ENCODE data around the gene MKI67. TPM values are rescaled to one million over a fixed set of nuclear protein-coding genes. Genes with fewer than 3 reads are reported as not detected.

The MKI67 gene
- total RNA-seq, 2 donors from 2014 or later: 0.41 to 2.7 TPM

DNA sequence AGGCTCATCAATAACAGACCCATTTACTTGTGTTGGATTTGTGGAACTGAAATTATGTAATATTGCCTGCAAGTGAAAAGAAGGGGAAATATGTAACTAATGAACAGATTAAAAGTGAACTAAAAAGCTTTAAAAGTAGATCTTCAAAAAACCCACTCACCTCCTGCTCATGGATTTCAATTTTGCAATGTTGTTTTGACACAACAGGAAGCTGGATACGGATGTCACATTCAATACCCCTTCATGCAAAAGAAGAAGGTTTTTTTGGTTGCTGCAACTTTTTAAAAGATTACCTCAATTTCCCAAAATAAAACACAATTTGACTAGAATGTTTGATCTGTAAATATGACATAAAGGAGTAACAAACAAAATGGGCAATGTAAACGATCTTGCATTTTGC lies 3.3 kb downstream of the MKI67 start:
- Histone ChIP-seq H3K36me3 (no peaks in the 10 kb centered on the region), H3K9me3 (no peaks in the 10 kb centered on the region), H3K4me3 (no peak overlapping the region), H3K27ac (no peak overlapping the region), H3K27me3 (replicated peaks; ENCODE audit: insufficient read depth) (no peaks in the 10 kb centered on the region), H3K4me1 (ENCODE audit: control insufficient read depth in 1 of 2, low read depth in 2 of 2) (peaks cover 11 to 12% of the 10 kb centered on the region in 2 donors)
- no peak for ATAC-seq (ENCODE audit: insufficient number of reproducible peaks, low FRiP score, low read depth)
- TF ChIP-seq, protein P1, sequence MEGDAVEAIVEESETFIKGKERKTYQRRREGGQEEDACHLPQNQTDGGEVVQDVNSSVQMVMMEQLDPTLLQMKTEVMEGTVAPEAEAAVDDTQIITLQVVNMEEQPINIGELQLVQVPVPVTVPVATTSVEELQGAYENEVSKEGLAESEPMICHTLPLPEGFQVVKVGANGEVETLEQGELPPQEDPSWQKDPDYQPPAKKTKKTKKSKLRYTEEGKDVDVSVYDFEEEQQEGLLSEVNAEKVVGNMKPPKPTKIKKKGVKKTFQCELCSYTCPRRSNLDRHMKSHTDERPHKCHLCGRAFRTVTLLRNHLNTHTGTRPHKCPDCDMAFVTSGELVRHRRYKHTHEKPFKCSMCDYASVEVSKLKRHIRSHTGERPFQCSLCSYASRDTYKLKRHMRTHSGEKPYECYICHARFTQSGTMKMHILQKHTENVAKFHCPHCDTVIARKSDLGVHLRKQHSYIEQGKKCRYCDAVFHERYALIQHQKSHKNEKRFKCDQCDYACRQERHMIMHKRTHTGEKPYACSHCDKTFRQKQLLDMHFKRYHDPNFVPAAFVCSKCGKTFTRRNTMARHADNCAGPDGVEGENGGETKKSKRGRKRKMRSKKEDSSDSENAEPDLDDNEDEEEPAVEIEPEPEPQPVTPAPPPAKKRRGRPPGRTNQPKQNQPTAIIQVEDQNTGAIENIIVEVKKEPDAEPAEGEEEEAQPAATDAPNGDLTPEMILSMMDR (IDR thresholded peaks at IDR 0.05): no peak
- no peak for DNase-seq (ENCODE audit: low spot score)

DNA sequence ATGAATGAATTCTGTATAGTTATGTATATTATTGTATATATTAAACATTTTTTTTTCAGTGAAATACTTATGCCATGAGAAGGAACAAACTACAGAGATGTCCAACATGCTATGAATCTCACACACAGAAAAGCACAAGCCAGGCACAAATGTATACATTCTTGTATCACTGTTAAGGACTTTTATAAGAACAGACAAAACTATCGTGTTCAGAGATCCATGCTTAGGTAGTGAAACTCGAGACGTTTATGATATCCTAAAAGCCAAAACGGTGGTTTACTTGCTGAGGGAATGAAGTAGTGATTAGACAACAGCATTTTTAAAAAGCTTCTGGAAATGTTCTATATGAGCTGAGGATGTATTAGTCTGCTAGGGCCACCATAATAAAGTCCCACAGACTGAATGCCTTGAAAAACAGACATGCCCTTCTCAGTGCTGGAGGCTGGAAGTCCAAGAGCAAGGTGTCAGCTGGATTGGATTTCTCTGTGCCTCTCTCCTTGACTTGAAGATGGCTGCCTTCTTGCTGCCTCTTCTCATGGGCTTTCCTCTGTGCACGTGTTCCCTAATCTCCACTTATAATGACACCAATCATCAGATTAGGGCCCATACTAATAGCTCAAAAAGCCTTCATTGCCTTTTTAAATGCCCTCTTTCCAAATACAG lies 4.3 kb downstream of the MKI67 start:
- Histone ChIP-seq H3K27ac (no peak overlapping the region), H3K36me3 (no peaks in the 10 kb centered on the region), H3K4me3 (no peak overlapping the region), H3K4me1 (ENCODE audit: control insufficient read depth in 1 of 2, low read depth in 2 of 2) (peaks cover 11 to 12% of the 10 kb centered on the region in 2 donors), H3K27me3 (replicated peaks; ENCODE audit: insufficient read depth) (no peaks in the 10 kb centered on the region), H3K9me3 (no peaks in the 10 kb centered on the region)
- ATAC-seq (ENCODE audit: insufficient number of reproducible peaks, low FRiP score, low read depth) (no peak), DNase-seq (ENCODE audit: low spot score) (no peak)
- TF ChIP-seq, protein P1 (IDR thresholded peaks at IDR 0.05): no peak

DNA sequence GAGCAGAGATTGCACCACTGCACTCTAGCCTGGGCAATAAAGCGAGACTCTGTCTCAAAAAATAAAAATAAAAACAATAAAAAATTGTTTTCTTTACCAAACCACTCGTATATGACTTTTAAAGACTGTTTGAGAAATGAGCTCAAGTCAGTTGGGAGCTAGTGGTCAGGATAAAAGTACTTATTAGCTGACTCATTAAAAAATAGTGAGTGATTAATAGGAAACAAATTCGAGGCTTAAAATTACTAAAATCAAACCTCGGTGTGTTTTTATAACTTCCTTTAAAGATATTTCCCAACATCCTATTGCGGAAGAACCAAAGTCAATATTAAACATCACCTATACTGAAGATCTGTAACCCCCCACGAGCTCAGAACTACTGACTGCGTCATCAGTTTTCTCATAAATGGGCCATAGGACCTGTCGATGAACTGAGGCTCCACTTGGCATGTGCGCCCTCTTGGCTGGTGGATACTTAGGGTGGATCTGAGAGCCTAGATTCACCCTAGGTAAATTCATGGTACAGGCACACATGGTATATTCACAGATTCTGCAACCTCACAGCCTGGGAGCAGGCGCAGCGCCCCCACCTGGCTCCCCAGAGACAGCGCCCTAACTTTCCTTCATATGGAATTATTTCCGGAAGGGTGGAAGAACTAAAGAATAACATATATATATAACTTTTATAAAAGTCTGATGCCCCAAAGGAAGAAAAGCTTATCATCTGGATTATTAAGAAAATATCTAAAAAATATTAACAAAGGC lies 9.2 kb downstream of the MKI67 start:
- ATAC-seq (ENCODE audit: insufficient number of reproducible peaks, low FRiP score, low read depth): no peak
- Histone ChIP-seq H3K4me3 (no peak overlapping the region), H3K27me3 (replicated peaks; ENCODE audit: insufficient read depth) (no peaks in the 10 kb centered on the region), H3K4me1 (ENCODE audit: control insufficient read depth in 1 of 2, low read depth in 2 of 2) (no peaks in the 10 kb centered on the region), H3K36me3 (no peaks in the 10 kb centered on the region), H3K27ac (no peak overlapping the region), H3K9me3 (no peaks in the 10 kb centered on the region)
- TF ChIP-seq, protein P1 (IDR thresholded peaks at IDR 0.05): no peak
- DNase-seq (ENCODE audit: low spot score): no peak

DNA sequence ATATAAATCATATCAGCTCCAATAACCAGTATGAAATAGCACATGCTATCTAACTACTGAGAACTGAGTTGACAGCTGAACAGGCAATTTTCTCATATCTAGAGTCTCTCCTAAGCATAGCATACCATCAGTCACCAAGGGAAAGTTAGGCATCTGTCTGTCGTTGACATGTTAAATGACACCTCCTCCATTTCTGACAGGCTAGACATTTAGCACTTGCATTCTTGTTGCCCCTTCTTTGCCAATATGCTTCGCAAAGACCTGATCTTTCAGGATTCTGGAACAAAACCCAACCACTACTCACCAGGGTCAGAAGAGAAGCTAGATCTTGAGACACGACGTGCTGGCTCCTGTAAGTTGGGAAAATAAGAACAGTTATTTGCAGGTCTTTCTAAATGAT lies 10.0 kb downstream of the MKI67 start:
- Histone ChIP-seq H3K4me1 (ENCODE audit: control insufficient read depth in 1 of 2, low read depth in 2 of 2) (no peaks in the 10 kb centered on the region), H3K9me3 (no peaks in the 10 kb centered on the region), H3K27ac (no peak overlapping the region), H3K4me3 (no peak overlapping the region), H3K27me3 (replicated peaks; ENCODE audit: insufficient read depth) (no peaks in the 10 kb centered on the region), H3K36me3 (no peaks in the 10 kb centered on the region)
- no peak for DNase-seq (ENCODE audit: low spot score)
- no peak for ATAC-seq (ENCODE audit: insufficient number of reproducible peaks, low FRiP score, low read depth)
- TF ChIP-seq, protein P1 (IDR thresholded peaks at IDR 0.05): no peak

DNA sequence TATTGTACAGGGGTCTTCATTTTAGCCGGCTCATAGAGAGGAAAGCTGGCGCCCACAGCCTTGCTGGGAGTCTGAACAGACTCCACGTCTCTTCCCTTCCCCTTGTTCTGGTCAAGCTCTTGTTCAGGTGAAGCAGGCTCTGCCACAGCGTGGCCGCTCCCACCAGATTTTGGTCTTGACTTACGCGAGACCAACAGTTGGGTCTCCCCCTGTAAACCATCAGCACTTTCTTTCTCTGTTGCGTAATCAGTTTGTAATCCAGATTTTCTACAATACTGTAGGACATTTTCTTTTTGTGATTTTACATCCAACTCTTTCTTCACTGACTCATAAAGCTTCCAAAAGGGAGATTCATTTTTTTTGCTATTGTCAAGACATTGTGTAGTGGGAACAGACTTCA lies 10.9 kb downstream of the MKI67 start:
- DNase-seq (ENCODE audit: low spot score): no peak
- no peak for ATAC-seq (ENCODE audit: insufficient number of reproducible peaks, low FRiP score, low read depth)
- no peaks in the 10 kb centered on the region for H3K36me3 ChIP-seq
- no peaks in the 10 kb centered on the region for H3K9me3 ChIP-seq
- no peak overlapping the region for H3K27ac ChIP-seq
- no peaks in the 10 kb centered on the region for H3K4me1 ChIP-seq (ENCODE audit: control insufficient read depth in 1 of 2, low read depth in 2 of 2)
- H3K4me3 ChIP-seq: no peak overlapping the region
- TF ChIP-seq, protein P1 (IDR thresholded peaks at IDR 0.05): no peak
- no peaks in the 10 kb centered on the region for H3K27me3 ChIP-seq (replicated peaks; ENCODE audit: insufficient read depth)
